ENCODE results near the gene ASPSCR1.

DNA sequence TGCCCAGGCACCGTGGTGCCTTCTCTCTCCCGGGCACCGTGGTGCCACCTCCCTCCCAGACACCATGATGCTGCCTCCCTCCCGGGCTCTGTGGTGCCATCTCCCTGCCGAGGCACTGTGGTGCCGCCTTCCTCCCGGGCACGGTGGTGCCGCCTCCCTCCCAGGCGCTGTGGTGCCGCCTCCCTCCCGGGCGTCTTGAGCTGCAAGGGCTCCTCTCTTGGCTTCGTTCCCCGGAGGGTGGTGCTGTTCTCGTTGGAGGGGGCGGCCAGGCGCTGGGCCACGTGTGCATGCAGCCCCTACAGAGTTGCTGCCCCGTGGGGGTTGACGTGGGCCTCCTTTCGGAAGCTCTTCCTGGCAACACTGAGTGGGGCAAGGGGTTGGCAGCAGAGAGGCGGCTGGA lies 37.0 kb downstream of the ASPSCR1 start:
- TF ChIP-seq, protein P1, sequence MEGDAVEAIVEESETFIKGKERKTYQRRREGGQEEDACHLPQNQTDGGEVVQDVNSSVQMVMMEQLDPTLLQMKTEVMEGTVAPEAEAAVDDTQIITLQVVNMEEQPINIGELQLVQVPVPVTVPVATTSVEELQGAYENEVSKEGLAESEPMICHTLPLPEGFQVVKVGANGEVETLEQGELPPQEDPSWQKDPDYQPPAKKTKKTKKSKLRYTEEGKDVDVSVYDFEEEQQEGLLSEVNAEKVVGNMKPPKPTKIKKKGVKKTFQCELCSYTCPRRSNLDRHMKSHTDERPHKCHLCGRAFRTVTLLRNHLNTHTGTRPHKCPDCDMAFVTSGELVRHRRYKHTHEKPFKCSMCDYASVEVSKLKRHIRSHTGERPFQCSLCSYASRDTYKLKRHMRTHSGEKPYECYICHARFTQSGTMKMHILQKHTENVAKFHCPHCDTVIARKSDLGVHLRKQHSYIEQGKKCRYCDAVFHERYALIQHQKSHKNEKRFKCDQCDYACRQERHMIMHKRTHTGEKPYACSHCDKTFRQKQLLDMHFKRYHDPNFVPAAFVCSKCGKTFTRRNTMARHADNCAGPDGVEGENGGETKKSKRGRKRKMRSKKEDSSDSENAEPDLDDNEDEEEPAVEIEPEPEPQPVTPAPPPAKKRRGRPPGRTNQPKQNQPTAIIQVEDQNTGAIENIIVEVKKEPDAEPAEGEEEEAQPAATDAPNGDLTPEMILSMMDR (conservative IDR thresholded peaks at IDR 0.05) = no peak
- TF ChIP-seq EZH2 (IDR thresholded peaks at IDR 0.05; ENCODE audit: low read depth) = no peak
